ENCODE data around the gene ACOT7.

The ACOT7 gene

DNA sequence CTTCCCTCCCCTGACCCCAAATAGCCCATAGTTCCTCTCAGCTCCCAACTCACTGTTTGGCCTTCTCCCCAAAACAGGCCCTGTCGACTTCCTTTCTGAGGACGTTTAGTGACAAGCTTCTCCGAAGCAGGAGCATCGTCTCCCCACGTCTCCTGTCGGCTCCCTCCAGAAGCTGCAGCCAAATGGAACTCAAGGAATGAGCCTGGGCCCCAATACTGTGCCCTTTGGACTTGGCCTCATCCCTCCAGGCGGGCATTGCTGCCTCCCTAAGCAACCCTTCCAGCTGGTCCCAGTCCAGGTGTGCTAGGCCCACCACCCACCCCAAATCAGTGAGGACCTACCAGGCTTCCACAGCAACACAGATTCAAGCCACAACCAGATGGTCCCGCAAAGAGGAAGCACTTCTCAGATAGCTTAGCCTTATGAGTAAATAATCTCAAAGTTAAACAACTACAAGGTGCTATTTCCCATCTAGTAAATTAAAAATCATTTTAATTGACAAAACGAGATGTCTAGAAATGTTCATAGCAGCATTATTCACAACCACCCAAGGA, 33.0 kb downstream of the ACOT7 start:
- TF ChIP-seq, protein P1, sequence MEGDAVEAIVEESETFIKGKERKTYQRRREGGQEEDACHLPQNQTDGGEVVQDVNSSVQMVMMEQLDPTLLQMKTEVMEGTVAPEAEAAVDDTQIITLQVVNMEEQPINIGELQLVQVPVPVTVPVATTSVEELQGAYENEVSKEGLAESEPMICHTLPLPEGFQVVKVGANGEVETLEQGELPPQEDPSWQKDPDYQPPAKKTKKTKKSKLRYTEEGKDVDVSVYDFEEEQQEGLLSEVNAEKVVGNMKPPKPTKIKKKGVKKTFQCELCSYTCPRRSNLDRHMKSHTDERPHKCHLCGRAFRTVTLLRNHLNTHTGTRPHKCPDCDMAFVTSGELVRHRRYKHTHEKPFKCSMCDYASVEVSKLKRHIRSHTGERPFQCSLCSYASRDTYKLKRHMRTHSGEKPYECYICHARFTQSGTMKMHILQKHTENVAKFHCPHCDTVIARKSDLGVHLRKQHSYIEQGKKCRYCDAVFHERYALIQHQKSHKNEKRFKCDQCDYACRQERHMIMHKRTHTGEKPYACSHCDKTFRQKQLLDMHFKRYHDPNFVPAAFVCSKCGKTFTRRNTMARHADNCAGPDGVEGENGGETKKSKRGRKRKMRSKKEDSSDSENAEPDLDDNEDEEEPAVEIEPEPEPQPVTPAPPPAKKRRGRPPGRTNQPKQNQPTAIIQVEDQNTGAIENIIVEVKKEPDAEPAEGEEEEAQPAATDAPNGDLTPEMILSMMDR (IDR thresholded peaks at IDR 0.05; ENCODE audit: extremely low read depth, missing control alignments): no peak
- DNase-seq (ENCODE audit: low spot score): no peak

GRCh38 chr1:6360117-6360496, 33.5 kb downstream of the ACOT7 start:
- TF ChIP-seq, protein P1 (IDR thresholded peaks at IDR 0.05; ENCODE audit: extremely low read depth, missing control alignments): no peak
- no peak for DNase-seq (ENCODE audit: low spot score)

- TF ChIP-seq, protein P1 (IDR thresholded peaks at IDR 0.05; ENCODE audit: extremely low read depth, missing control alignments): no peak
- peak; percentile 81 for DNase-seq (ENCODE audit: low spot score)
Observed at GRCh38 chr1:6359216-6360116, 34.1 kb downstream of the ACOT7 start.

- DNase-seq (ENCODE audit: low spot score): peak; percentile 55
- TF ChIP-seq, protein P1 (IDR thresholded peaks at IDR 0.05; ENCODE audit: extremely low read depth, missing control alignments): no peak
Observed at GRCh38 chr1:6358757-6359201, 34.8 kb downstream of the ACOT7 start.

- TF ChIP-seq, protein P1 (IDR thresholded peaks at IDR 0.05; ENCODE audit: extremely low read depth, missing control alignments): no peak
- DNase-seq (ENCODE audit: low spot score): no peak
Observed at GRCh38 chr1:6358144-6358624, 35.4 kb downstream of the ACOT7 start.

DNA sequence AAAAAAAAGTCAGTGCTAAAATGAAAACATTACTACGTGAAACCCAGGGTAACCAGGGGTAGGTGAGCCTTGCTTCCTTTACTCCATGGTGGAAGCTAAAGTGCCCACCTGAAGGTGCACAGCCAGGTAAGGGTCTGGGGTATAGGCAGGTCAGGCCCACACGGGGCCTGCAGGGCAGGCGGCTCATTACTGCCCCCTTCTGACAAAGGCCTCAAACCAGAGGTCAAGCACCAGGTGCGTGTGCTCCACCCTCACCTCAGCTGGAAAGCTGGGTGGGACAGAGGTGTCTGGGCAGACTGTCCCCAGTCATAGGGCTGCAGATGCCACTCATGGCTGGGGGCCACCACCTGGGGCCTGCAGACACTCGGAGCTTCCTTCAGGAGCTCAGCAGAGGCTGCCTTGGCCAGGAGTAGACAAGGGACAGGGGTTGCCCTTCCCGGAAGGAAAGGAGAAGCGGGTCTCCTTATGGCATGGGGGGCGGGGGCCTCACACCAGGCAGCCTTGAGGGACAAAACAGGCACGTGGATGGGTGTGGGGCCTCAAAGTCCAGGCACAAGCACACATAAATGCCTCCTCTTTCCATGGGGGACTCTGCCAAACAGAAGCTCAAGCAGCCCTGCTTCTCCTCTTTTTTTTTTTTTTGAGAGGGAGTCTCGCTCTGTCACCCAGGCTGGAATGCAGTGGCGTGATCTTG, 36.2 kb downstream of the ACOT7 start:
- TF ChIP-seq, protein P1 (IDR thresholded peaks at IDR 0.05; ENCODE audit: extremely low read depth, missing control alignments): no peak
- no peak for DNase-seq (ENCODE audit: low spot score)

- TF ChIP-seq, protein P1 (IDR thresholded peaks at IDR 0.05; ENCODE audit: extremely low read depth, missing control alignments): no peak
- DNase-seq (ENCODE audit: low spot score): no peak
Observed at GRCh38 chr1:6355621-6356020, 37.9 kb downstream of the ACOT7 start.

Data from GM20000 (cell line).